Measurements from ENCODE around the gene SNX7. TPM values are rescaled to one million over a fixed set of nuclear protein-coding genes. Genes with fewer than 3 reads are reported as not detected.

Gene SNX7
- total RNA-seq, 1 experiment from 2014 or later, result 62.8 TPM

DNA sequence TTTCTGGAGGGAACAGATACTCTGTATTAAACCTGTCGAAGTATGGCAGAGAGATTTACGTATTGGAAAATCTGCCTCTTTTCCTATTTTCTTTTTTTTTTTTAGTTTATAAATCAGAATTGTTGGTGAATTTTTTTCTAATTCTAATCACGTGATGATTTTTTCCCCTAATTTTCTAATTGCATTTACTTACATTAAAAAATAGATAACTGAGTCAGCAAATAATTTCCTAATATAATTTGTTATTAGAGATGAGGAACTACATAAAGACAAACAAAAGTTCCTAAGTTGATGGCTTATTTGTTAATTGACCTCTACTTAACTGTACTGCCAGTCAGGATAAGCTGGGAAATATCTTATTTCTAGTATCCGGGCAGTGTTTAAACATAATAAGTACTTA, 34.6 kb downstream of the SNX7 start:
- DNase-seq (ENCODE audit: low read depth), result no peak

DNA sequence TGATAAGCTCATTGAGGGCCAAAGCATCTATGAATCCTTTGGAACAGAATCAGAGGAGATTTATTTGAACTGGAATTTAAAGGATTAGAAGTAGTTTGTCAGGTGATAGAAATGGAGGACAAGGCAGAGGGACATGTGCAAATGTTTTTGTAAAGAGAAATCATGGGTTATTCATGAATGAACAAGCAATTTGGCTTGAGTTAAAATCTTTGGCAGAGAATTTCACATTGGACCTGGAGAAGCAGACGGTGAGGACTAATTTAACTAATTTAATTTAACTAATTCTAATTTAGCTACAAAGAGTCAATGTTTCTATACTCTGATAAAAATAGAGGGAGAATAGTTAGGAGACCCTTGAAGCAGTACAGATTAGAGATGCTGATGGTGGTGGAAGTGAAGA, 36.3 kb downstream of the SNX7 start:
- no peak for DNase-seq (ENCODE audit: low read depth)

DNA sequence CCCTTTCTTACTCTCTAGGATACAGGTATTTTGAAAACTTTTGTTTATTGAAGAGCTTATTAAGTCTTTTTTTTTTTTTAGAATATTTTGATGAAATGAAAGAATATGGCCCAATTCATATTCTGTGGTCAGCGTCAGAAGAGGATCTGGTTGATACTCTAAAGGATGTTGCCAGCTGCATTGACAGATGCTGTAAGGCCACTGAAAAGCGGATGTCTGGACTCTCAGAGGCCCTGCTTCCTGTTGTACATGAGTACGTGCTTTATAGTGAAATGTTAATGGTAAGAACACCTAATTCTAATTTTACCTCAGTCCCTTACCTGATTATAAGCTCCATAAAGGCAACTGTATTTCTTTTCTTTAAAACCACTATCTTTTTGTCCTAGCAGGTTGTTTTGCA, 37.1 kb downstream of the SNX7 start:
- DNase-seq (ENCODE audit: low read depth), result no peak

DNA sequence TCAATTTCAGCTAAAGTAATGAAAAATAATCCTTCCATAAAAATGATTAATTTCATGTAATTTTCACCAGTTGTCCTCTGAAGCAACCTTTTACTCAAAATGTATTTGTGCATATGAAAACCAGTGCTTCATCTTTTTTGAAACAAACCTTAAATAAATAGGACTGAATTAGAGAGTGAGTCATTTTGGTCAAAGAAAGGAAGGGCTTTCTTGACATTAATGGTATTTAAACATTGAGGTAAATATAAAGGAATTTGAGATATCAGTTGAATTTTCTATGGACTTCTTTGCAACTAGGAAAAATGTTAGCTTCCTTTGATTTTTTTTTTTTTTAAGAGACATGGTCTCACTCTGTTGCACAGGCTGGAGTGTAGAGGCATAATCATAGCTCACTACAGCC, 38.7 kb downstream of the SNX7 start:
- no peak for DNase-seq (ENCODE audit: low read depth)

DNA sequence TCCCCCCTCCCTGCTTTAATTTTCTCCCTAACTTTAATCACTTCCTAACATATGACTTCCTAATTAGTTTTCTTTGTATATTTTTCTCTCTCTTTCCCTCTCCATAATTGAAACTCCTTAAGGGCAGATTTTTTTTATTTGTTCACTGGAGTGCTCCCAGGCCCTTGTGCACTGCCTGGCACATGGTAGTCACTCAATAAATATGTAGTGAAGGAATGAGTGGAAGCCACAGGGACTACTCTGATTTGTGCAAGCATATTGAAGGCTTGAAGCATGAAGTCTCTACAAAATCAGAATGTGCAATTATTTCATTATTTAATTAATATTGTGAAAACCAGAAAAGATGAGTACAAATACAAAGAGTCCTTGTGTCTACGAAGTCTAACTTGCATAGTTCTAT, 41.5 kb downstream of the SNX7 start:
- peak; percentile 35 for DNase-seq (ENCODE audit: low read depth)

DNA sequence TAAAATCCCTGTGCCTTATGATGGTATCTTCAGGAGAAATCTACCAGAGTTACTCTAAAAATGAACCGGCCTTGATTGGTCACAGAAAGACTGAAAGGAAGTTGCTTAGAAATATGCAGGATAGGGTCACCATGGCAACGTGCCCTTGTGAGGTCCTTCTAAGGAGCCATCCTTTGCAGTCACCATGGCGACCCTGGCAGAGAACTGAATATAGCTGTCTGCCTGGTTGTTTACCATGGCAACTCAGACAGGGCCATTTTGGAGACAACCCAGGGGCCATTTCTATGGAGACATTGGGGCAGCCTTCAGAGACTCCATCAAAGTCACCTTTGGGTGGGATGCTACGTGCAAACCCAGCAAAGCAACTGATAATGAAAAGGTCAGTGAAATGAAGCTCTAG, 43.0 kb downstream of the SNX7 start:
- DNase-seq (ENCODE audit: low read depth), result peak; percentile 51

DNA sequence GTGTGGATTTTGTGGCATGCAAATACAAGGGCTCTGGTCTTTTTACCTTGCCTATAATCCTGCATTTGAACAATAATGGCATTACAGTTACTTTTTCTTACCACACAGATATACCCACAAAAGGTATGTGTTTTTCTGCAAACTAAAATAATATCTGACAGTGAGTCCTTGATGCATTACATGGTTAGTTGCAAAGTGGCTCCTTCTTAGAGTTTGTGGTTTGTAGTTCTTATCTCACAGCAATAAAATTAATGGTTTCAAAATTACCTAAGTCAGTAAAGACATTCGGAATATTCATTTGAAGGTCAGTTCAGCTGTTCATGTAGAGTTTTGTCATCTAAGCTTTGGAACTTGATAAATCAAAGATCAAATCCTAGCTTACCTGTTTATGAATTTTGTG, 43.5 kb downstream of the SNX7 start:
- DNase-seq (ENCODE audit: low read depth), result no peak

DNA sequence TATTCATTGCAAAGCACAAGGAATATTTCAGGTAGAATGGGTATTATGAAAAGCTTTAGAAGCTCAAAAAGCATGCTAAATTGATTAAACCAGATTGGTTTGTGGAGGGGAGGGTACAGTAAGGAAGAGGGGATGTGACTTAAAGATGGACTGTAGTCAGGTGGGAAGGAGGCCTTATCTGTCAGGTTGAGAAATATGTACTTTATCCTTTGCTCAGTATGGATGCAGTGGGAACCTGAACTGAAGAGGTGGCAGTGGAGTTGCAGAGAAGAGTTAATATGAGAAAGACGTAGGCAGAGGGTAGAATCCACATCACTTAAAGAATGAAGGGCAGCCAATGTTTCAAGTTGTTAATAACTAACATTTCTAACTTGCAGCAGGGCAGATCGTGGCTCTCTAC, 44.1 kb downstream of the SNX7 start:
- DNase-seq (ENCODE audit: low read depth), result no peak

DNA sequence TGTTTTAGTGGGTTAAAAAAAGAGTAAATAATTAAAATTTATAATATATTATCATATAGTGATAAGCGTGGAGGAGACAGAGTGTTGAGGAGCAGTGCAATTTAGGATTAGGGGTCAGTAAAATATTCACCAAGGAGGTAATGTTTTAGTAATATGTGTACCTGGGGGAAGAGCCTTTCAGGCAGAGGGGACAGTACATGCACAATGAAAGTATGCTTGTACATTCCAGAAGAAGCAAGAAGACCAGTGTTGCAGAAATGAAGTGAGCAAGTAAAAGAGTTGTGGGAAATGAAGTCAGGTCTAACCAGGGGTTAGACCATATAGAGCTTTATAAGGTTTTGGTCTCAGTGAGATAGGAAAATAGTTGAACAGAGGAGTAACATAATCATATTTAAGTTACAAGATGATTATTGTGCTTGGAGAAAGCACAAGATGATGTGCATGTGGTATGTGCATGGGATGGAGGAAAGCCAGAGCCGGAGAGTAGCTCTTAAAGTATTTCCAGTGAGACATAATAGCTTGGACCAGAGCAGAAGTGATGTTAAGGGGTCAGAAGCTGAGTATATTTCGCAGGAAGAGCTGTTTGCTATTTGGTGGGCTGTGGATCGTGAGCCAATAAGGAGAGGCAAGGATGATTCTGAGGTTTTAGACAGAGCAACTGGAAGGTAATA, 44.8 kb downstream of the SNX7 start:
- no peak for DNase-seq (ENCODE audit: low read depth)

DNA sequence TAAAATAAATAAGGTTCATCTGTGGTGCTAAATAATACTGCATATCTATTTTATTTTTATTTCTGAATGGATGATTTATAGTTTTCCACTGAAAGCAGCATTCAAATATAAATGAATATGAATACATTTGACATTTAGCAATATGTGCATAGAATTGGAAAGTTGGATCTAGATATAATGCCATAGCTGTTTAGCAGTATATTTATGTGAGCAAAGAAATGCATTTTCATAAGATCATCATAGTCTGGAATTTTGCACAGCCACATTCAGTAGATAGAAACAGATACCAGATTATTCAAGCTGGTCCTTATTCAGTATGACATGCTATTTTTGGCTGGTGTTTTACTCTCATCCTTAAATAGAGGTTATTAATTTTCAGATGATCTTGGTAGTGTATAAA, 46.0 kb downstream of the SNX7 start:
- DNase-seq (ENCODE audit: low read depth), result no peak

DNA sequence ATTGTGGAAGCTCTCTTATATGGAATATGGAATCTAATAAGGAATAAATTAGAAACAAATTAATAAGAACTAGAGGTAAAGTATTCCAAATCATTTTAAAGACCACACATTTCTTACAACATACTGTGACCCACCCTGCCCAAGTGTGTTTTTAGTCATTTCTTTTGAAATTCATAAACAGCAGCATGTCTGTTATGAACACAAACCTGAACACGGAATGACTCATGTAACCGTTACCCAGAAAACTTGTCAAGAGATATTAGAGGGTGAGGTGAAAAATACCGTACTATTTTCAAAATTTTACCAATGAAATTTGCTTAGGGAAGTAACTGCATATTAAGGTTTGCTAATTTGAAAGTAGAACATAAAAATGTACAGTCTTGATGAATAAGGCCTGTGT, 48.4 kb downstream of the SNX7 start:
- DNase-seq (ENCODE audit: low read depth), result no peak

DNA sequence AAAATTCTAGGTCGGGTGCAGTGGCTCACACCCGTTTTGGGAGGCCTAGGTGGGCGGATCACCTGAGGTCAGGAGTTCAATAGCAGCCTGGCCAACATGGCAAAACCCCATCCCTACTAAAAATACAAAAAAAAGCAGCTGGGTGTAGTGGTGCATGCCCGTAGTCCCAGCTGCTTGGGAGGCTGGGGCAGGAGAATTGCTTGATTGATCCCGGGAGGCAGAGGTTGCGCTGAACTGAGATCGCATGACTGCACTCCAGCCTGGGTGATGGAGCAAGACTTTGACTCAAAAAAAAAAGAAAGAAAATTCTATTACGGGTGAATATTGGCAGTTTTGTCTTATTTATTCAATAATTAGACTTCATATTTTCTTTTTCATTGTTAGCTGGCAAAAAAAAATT, 62.1 kb downstream of the SNX7 start:
- no peak for DNase-seq (ENCODE audit: low read depth)

DNA sequence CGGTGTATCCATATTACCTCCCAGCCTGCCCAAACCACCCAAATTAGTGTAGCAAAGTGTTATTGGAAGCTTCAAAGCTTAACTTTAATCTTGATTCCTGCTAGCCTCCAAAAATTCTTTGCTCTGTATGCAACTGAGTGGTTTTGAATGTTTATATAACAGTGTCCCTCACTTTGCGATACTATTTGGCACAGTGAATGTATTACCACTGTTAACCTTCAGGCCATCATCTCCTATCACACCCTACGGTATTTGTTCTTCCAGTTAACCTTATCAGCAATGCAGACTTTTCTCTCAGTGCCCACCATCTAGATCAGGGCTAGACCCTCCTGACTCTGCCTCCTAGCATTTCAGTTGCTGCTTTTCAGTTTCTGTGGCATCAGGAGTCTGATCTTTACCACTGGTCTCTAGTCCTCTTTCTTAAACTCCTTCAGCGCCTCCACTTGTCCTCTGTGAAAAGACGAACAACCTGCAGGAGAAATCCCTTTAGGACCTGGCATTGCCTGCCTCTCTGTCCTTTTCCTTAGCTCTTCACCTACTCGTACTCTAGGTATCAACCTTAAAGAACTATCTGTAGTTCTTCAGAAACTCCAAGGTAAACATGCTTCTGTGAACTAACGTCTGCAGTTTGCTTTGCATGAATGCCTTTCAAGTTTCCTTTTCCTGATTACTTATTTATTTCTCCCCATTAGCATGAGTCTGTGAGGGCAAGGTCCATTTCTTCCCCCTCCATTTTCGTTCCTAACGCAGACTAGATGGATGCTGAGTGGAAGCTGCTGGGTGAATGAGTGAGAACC, 71.7 kb downstream of the SNX7 start:
- peak; percentile 1 for DNase-seq (ENCODE audit: low read depth)

DNA sequence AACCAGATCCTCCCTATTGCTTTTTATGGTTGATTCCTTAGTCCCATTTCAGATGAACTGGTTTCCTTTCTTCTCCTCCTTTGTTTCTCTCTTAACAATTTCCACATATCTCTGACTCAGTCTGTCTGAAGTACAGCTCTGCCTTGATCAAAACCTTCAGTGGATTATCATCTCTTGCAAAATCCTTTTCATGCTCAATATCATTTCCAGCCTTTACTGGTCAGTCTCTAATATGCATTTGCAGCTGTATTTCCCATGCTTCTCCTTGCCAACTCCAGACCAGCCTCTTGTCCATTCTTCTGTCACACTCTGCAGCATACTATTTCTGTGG, 72.2 kb downstream of the SNX7 start:
- no peak for DNase-seq (ENCODE audit: low read depth)

DNA sequence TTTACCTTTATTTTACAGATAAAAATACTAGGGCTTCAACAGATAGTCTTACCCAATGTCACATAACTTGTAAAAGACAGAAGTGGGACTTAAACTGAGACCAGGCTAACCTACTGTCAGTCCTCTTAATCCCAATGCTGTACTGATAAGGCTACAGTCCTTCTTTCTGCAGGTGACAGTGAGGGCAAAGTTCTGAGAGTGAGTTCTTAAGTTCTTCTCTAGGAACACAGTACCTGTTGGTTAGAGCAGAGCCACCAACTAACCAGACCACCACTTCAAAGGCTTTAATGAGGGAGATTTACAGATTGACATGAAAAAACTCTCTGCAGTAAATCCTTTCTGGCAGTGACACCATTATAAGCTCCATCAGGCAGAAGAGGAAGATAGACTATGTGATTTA, 74.2 kb downstream of the SNX7 start:
- no peak for DNase-seq (ENCODE audit: low read depth)

DNA sequence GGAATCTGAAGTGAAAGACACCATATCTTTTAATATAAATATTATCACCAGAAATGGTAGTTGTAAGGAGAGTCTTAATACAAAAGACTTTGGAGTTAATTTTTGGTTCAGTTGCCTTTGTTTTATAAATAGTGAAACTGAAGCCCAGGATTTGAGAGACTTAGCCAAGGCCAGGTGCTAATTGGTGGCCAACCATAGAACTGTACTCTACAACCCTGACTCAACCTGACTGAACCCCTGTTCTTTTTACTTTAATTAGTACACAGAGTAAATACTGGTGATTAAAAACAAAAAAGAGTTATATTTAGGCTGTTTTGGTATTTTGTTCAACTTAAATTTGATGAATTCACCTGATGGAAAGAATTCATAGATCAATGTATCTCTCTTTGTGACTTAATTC, 76.3 kb downstream of the SNX7 start:
- DNase-seq (ENCODE audit: low read depth), result no peak

DNA sequence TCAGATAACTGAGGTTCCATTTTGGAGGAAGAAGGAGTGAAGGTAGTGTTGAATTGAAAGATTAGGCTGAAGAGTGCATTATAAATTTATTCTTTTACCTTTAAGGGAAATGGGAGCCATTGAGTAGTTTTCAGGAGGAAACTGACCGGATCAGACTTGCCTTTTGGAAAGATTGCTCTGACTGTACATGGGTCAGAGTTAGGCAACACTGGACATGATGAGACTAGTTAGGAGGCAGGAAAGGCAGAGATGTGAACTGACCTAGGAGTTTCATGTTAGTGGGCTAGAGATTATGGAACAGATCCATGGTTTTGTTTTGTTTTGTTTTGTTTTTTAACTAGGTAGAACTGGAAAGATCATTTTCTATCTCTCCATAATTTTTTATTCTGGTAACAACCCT, 78.2 kb downstream of the SNX7 start:
- DNase-seq (ENCODE audit: low read depth), result no peak

DNA sequence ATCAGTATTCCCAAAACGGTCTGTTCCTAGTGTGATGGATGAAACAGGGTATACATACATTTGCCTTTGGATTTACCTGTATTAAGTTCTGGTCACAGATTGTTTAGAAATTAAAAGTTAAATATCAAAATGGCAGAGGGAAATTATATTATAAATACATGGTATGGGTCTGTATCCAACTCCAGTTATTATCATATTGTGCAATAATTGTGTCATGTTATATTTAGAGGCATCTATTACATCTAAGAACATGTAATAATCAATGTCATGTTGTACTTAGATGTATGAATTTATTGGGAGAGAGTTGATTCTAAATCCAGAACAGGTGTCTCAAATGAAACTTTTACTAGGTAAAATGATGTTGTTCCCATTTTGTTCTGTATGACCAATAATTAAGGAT, 79.6 kb downstream of the SNX7 start:
- DNase-seq (ENCODE audit: low read depth), result no peak

DNA sequence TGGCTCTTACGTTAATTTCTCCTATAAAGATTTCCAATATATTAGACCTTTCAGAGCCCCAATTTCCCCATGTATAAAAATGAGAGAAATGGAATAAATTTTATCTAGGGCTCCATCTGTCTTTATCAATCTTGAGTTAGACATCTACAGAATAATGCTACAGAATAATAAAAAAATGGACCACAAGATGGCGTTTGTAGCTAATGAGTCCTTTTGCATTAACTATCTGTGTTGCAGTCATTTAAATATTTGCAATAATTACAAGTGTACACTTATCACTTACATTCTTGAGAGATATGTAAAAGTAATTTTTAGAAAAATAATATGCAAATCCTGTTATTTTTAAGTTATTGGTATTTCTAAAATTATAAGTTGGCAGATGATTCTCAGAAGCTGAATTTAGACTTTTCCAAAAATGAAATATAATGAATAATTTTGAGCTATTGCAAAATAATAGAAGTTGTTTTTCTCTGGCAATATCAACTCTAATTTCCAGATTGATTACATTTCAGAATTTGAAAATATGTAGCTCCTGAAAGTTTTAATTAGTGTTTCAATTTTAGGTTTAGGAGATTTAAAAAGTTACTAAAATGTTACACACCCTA, 87.7 kb downstream of the SNX7 start:
- DNase-seq (ENCODE audit: low read depth), result peak; percentile 10

DNA sequence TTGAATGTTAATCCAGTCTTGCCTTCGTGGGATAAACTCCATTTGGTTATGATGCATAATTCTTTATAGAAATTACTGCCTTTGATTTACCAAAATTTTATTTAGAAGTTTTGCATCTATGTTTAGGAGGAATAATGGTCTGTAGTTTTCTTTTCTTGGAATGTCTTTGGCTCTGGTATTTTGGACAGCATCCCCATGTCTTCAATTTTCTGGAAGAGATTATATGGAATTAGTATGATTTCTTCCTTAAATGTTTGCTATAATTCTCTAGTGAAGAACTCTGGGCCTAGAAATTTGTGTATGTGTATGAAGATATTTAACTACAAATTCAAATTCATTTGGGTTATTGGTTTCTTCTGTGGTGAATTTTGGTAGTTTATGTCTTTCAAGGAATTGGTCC, 92.7 kb downstream of the SNX7 start:
- DNase-seq (ENCODE audit: low read depth), result no peak

DNA sequence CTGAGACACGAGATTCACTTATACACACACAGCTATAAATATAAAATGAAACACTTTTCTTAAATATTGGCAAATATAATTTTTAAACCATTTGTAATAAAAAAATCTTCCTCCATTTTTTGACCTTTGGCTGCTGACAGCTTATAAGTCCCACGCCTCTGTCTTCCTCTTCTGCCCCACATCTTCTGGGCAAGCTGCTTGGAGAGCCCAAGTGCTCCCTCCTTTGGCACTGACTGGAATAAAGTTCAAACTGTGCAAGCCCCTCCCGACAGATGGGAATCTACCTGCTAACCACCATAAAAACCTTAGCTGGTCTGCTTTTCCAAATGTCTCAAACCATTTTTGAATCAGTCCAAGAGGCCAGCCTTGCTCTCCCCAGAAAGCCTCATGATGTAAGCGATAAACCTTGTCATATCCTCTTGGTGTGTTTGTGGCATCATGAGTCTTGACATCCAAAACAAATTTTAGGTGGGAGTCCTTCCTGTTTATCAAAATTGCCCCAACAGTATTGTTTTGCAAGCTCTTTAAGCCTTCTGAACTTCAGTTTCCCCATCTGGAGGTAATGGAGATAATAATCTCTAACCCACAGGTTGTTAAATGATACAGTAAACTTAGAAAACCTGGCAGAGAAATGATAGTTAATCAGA, 99.8 kb downstream of the SNX7 start:
- peak; percentile 3 for DNase-seq (ENCODE audit: low read depth)

DNA sequence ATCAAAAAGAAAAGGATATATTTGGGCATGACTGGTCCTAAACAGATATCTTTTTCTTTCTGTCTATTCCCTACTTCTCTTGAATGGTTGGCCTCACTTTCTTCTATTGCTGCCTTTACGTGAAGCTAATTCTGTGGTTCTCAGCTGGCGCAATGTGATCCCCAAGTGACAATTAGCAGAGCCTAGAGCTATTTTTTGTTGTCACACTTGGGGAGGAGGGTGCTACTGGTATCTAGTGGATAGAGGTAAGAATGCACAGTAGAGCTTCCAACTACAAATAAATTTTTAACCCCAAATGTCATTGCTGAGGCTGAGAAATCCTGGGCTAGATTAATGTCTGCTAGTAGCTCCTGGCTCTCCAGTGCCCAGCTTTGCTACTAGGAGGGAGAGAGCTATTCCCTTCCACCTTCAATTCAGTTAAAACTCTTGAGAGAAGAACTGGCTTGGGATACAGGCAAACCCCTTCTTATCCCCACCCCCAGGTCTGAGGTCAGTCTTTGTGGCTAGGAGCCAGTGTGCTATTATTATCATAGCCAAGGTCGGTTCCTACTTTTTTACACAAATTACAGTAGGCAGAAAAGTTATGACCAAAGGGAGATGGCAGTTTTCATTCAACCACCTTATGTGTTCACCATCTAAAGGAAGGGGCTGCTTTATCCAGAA, 102.1 kb downstream of the SNX7 start:
- no peak for DNase-seq (ENCODE audit: low read depth)
